ENCODE measurements around the gene GPR107.
A peak's percentile ranks its signal among the peaks of the same experiment; 100 is the strongest.

The GPR107 gene

GRCh38 chr9:130138171-130138653, 84.5 kb downstream of the GPR107 start:
- DNase-seq, result peak; percentile 83 to 93

- peak in 1 of 2 donors; percentile 27 for DNase-seq
Observed at GRCh38 chr9:130138791-130139190, 85.1 kb downstream of the GPR107 start.

GRCh38 chr9:130139251-130139650, 85.5 kb downstream of the GPR107 start:
- DNase-seq, result no peak

GRCh38 chr9:130140706-130141105, 87.0 kb downstream of the GPR107 start:
- peak; percentile 75 to 89 for DNase-seq

GRCh38 chr9:130142056-130142455, 88.3 kb downstream of the GPR107 start:
- DNase-seq, result no peak

- DNase-seq, result no peak
Observed at GRCh38 chr9:130142641-130143040, 88.9 kb downstream of the GPR107 start.

GRCh38 chr9:130143279-130143893, 89.7 kb downstream of the GPR107 start:
- no peak for DNase-seq

GRCh38 chr9:130143958-130144366, 90.3 kb downstream of the GPR107 start:
- peak; percentile 33 to 63 for DNase-seq

- DNase-seq, result no peak
Observed at GRCh38 chr9:130144703-130145102, 91.0 kb downstream of the GPR107 start.

GRCh38 chr9:130145658-130146057, 92.0 kb downstream of the GPR107 start:
- no peak for DNase-seq

GRCh38 chr9:130147198-130147597, 93.5 kb downstream of the GPR107 start:
- no peak for DNase-seq

GRCh38 chr9:130147910-130148309, 94.2 kb downstream of the GPR107 start:
- DNase-seq, result no peak

- no peak for DNase-seq
Observed at GRCh38 chr9:130149031-130149430, 95.3 kb downstream of the GPR107 start.

GRCh38 chr9:130149654-130150286, 96.1 kb downstream of the GPR107 start:
- no peak for DNase-seq

- no peak for DNase-seq
Observed at GRCh38 chr9:130150779-130151382, 97.2 kb downstream of the GPR107 start.

- no peak for DNase-seq
Observed at GRCh38 chr9:130154816-130155215, 101.1 kb downstream of the GPR107 start.

GRCh38 chr9:130155647-130156046, 101.9 kb downstream of the GPR107 start:
- DNase-seq, result no peak

- no peak for DNase-seq
Observed at GRCh38 chr9:130156672-130157071, 103.0 kb downstream of the GPR107 start.

- DNase-seq, result no peak
Observed at GRCh38 chr9:130157079-130157478, 103.4 kb downstream of the GPR107 start.

- peak; percentile 36 to 62 for DNase-seq
Observed at GRCh38 chr9:130158001-130158400, 104.3 kb downstream of the GPR107 start.

GRCh38 chr9:130159057-130159456, 105.4 kb downstream of the GPR107 start:
- DNase-seq, result no peak

- DNase-seq, result no peak
Observed at GRCh38 chr9:130159915-130160670, 106.4 kb downstream of the GPR107 start.

- no peak for DNase-seq
Observed at GRCh38 chr9:130160862-130161470, 107.3 kb downstream of the GPR107 start.
